ENCODE data around the gene CPPED1. TPM values are rescaled to one million over a fixed set of nuclear protein-coding genes. Genes with fewer than 3 reads are reported as not detected.

Gene CPPED1
- total and polyA plus RNA-seq, 2 experiments from 2014 or later, result 6.2 to 7.3 TPM

DNA sequence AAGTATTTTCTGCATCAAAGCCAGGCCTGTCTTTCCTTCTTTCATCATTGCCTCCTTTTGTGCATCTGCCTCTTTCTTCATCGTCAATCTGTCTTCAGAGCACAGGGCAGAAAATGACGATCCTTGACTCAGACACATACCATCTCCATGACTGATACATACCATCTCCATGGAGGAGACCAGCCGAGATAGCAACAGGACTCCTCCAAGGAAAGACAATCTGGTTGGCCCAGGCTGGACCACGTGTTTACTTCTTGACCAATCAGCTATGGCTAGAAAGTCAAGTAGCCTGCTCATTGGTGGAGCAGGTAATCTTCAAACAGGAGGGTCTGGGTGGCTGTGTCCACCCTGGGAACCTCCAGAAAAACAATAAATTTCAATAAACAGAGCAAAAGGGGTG is 164.6 kb downstream of the CPPED1 start:
- Mint-ChIP-seq H3K9me3 (peaks cover 3% of the 10 kb centered on the region; the same call in 1 of the 3 replicates), H3K27me3 (ENCODE audit: insufficient read depth, low read depth, poor library complexity) (no peaks in the 10 kb centered on the region), H3K27ac (no peak overlapping the region), H3K36me3 (ENCODE audit: low read depth) (no peaks in the 10 kb centered on the region), H3K4me1 (no peaks in the 10 kb centered on the region), H3K4me3 (no peak overlapping the region)
- no peaks in the 10 kb centered on the region for H3K4me1 ChIP-seq (ENCODE audit: insufficient read depth)
- no peak overlapping the region for H3K4me3 ChIP-seq
- H3K27me3 ChIP-seq (ENCODE audit: insufficient read depth), result no peaks in the 10 kb centered on the region
- no peak overlapping the region for H2AFZ ChIP-seq
- H3K79me2 ChIP-seq (replicated peaks; ENCODE audit: insufficient read depth), result no peaks in the 10 kb centered on the region
- TF ChIP-seq POLR2AphosphoS5 (IDR thresholded peaks at IDR 0.05; ENCODE audit: low read depth) (no peak), EZH2phosphoT487 (IDR thresholded peaks at IDR 0.05; ENCODE audit: unreplicated experiment) (no peak), JUNB (IDR thresholded peaks at IDR 0.05; ENCODE audit: unreplicated experiment) (no peak), NANOG (IDR thresholded peaks at IDR 0.05; ENCODE audit: borderline replicate concordance) (no peak), ZNF331 (CRISPR knock-in tag; IDR thresholded peaks at IDR 0.05; ENCODE audit: low read depth) (no peak), CREB1 (CRISPR knock-in tag; IDR thresholded peaks at IDR 0.05; ENCODE audit: low read depth) (no peak), EZH2 (IDR thresholded peaks at IDR 0.05; ENCODE audit: low read depth, unreplicated experiment) (no peak), STAT1 (IDR thresholded peaks at IDR 0.05; ENCODE audit: unreplicated experiment) (no peak), ZNF114 (CRISPR knock-in tag; IDR thresholded peaks at IDR 0.05) (no peak)
- TF ChIP-seq, protein P1, sequence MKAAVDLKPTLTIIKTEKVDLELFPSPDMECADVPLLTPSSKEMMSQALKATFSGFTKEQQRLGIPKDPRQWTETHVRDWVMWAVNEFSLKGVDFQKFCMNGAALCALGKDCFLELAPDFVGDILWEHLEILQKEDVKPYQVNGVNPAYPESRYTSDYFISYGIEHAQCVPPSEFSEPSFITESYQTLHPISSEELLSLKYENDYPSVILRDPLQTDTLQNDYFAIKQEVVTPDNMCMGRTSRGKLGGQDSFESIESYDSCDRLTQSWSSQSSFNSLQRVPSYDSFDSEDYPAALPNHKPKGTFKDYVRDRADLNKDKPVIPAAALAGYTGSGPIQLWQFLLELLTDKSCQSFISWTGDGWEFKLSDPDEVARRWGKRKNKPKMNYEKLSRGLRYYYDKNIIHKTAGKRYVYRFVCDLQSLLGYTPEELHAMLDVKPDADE (IDR thresholded peaks at IDR 0.05), result no peak
- TF ChIP-seq, protein P2, sequence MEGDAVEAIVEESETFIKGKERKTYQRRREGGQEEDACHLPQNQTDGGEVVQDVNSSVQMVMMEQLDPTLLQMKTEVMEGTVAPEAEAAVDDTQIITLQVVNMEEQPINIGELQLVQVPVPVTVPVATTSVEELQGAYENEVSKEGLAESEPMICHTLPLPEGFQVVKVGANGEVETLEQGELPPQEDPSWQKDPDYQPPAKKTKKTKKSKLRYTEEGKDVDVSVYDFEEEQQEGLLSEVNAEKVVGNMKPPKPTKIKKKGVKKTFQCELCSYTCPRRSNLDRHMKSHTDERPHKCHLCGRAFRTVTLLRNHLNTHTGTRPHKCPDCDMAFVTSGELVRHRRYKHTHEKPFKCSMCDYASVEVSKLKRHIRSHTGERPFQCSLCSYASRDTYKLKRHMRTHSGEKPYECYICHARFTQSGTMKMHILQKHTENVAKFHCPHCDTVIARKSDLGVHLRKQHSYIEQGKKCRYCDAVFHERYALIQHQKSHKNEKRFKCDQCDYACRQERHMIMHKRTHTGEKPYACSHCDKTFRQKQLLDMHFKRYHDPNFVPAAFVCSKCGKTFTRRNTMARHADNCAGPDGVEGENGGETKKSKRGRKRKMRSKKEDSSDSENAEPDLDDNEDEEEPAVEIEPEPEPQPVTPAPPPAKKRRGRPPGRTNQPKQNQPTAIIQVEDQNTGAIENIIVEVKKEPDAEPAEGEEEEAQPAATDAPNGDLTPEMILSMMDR (conservative IDR thresholded peaks at IDR 0.05; ENCODE audit: low read depth in 2 of 2), result no peak
- TF ChIP-seq, protein P3, sequence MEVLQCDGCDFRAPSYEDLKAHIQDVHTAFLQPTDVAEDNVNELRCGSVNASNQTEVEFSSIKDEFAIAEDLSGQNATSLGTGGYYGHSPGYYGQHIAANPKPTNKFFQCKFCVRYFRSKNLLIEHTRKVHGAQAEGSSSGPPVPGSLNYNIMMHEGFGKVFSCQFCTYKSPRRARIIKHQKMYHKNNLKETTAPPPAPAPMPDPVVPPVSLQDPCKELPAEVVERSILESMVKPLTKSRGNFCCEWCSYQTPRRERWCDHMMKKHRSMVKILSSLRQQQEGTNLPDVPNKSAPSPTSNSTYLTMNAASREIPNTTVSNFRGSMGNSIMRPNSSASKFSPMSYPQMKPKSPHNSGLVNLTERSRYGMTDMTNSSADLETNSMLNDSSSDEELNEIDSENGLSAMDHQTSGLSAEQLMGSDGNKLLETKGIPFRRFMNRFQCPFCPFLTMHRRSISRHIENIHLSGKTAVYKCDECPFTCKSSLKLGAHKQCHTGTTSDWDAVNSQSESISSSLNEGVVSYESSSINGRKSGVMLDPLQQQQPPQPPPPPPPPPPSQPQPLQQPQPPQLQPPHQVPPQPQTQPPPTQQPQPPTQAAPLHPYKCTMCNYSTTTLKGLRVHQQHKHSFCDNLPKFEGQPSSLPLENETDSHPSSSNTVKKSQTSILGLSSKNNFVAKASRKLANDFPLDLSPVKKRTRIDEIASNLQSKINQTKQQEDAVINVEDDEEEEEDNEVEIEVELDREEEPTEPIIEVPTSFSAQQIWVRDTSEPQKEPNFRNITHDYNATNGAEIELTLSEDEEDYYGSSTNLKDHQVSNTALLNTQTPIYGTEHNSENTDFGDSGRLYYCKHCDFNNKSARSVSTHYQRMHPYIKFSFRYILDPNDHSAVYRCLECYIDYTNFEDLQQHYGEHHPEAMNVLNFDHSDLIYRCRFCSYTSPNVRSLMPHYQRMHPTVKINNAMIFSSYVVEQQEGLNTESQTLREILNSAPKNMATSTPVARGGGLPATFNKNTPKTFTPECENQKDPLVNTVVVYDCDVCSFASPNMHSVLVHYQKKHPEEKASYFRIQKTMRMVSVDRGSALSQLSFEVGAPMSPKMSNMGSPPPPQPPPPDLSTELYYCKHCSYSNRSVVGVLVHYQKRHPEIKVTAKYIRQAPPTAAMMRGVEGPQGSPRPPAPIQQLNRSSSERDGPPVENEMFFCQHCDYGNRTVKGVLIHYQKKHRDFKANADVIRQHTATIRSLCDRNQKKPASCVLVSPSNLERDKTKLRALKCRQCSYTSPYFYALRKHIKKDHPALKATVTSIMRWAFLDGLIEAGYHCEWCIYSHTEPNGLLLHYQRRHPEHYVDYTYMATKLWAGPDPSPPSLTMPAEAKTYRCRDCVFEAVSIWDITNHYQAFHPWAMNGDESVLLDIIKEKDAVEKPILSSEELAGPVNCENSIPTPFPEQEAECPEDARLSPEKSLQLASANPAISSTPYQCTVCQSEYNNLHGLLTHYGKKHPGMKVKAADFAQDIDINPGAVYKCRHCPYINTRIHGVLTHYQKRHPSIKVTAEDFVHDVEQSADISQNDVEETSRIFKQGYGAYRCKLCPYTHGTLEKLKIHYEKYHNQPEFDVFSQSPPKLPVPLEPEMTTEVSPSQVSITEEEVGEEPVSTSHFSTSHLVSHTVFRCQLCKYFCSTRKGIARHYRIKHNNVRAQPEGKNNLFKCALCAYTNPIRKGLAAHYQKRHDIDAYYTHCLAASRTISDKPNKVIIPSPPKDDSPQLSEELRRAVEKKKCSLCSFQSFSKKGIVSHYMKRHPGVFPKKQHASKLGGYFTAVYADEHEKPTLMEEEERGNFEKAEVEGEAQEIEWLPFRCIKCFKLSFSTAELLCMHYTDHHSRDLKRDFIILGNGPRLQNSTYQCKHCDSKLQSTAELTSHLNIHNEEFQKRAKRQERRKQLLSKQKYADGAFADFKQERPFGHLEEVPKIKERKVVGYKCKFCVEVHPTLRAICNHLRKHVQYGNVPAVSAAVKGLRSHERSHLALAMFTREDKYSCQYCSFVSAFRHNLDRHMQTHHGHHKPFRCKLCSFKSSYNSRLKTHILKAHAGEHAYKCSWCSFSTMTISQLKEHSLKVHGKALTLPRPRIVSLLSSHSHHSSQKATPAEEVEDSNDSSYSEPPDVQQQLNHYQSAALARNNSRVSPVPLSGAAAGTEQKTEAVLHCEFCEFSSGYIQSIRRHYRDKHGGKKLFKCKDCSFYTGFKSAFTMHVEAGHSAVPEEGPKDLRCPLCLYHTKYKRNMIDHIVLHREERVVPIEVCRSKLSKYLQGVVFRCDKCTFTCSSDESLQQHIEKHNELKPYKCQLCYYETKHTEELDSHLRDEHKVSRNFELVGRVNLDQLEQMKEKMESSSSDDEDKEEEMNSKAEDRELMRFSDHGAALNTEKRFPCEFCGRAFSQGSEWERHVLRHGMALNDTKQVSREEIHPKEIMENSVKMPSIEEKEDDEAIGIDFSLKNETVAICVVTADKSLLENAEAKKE (CRISPR knock-in tag; IDR thresholded peaks at IDR 0.05), result no peak
- TF ChIP-seq, protein P4, sequence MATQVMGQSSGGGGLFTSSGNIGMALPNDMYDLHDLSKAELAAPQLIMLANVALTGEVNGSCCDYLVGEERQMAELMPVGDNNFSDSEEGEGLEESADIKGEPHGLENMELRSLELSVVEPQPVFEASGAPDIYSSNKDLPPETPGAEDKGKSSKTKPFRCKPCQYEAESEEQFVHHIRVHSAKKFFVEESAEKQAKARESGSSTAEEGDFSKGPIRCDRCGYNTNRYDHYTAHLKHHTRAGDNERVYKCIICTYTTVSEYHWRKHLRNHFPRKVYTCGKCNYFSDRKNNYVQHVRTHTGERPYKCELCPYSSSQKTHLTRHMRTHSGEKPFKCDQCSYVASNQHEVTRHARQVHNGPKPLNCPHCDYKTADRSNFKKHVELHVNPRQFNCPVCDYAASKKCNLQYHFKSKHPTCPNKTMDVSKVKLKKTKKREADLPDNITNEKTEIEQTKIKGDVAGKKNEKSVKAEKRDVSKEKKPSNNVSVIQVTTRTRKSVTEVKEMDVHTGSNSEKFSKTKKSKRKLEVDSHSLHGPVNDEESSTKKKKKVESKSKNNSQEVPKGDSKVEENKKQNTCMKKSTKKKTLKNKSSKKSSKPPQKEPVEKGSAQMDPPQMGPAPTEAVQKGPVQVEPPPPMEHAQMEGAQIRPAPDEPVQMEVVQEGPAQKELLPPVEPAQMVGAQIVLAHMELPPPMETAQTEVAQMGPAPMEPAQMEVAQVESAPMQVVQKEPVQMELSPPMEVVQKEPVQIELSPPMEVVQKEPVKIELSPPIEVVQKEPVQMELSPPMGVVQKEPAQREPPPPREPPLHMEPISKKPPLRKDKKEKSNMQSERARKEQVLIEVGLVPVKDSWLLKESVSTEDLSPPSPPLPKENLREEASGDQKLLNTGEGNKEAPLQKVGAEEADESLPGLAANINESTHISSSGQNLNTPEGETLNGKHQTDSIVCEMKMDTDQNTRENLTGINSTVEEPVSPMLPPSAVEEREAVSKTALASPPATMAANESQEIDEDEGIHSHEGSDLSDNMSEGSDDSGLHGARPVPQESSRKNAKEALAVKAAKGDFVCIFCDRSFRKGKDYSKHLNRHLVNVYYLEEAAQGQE (IDR thresholded peaks at IDR 0.05; ENCODE audit: unreplicated experiment), result no peak
- no peaks in the 10 kb centered on the region for H3F3A ChIP-seq (replicated peaks; ENCODE audit: low read depth)
- H3K9me2 ChIP-seq (ENCODE audit: insufficient read depth), result no peaks in the 10 kb centered on the region
- H4K20me1 ChIP-seq (replicated peaks; ENCODE audit: insufficient read depth), result no peaks in the 10 kb centered on the region
- H3K36me3 ChIP-seq (ENCODE audit: insufficient read depth), result no peaks in the 10 kb centered on the region
- ATAC-seq (no peak), DNase-seq (ENCODE audit: low spot score) (no peak)
- no peak overlapping the region for H3K27ac ChIP-seq (ENCODE audit: low read depth)
- no peak overlapping the region for H3K4me2 ChIP-seq

Measured in GM23338 (cell line).